Mesenchymal stem cell (in vitro differentiated cells and primary cell): ENCODE results near the gene CD177.
"Not testable (repeated sequence)": the region's sequence is repeated elsewhere in the genome, so short reads cannot be mapped to it uniquely, and the experiment has no call there.

Experiments
- DNase-seq: peaks from one replicate; pipeline ENCODE4 v3.0.0-alpha.2; 2013
- H2AFZ ChIP-seq: one replicate; pipeline ENCODE4 v1.6.1; 2013; ENCODE audit warnings: low read depth, mild to moderate bottlenecking, control low read depth, inconsistent platforms, low read length, moderate library complexity
- H2AK5ac ChIP-seq: 2 replicates; pipeline ENCODE4 v1.6.1; 2013; ENCODE audit warnings: low read length, moderate library complexity, mild to moderate bottlenecking, inconsistent platforms; ENCODE audit not compliant: severe bottlenecking
- H2BK120ac ChIP-seq: one replicate; pipeline ENCODE4 v1.6.1; 2013; ENCODE audit warnings: low read depth, mild to moderate bottlenecking, inconsistent platforms, low read length, moderate library complexity
- H2BK12ac ChIP-seq, 2 experiments: one replicate each; pipeline ENCODE4 v1.6.1; 2013; ENCODE audit warnings: inconsistent platforms in 2 of 2, low read length in 2 of 2, mild to moderate bottlenecking in 2 of 2, moderate library complexity in 2 of 2, control low read depth in 1 of 2
- H2BK15ac ChIP-seq: one replicate; pipeline ENCODE4 v1.6.1; 2013; ENCODE audit warnings: mild to moderate bottlenecking, low read depth, inconsistent platforms; ENCODE audit not compliant: poor library complexity, severe bottlenecking
- H2BK5ac ChIP-seq: 2 replicates; pipeline ENCODE4 v1.6.1; 2013; ENCODE audit warnings: low read depth, mild to moderate bottlenecking, low read length, control low read depth, inconsistent platforms; ENCODE audit not compliant: poor library complexity, severe bottlenecking
- H3K14ac ChIP-seq, 2 experiments: one replicate each; pipeline ENCODE4 v1.6.1; 2013; ENCODE audit warnings: inconsistent platforms in 2 of 2, low read length in 2 of 2, control low read depth in 1 of 2, mild to moderate bottlenecking in 1 of 2, moderate library complexity in 1 of 2
- H3K18ac ChIP-seq, 2 experiments: one replicate each; pipeline ENCODE4 v1.6.1; 2013; ENCODE audit warnings: inconsistent platforms in 2 of 2, low read length in 2 of 2, control low read depth in 1 of 2, low read depth in 1 of 2, mild to moderate bottlenecking in 1 of 2
- H3K23ac ChIP-seq, 2 experiments: one replicate each; pipeline ENCODE4 v1.6.1; 2013; ENCODE audit warnings: inconsistent platforms in 2 of 2, low read length in 2 of 2, mild to moderate bottlenecking in 2 of 2, moderate library complexity in 2 of 2, control low read depth in 1 of 2
- H3K27ac ChIP-seq: 2 replicates; pipeline ENCODE4 v1.5.1; 2013; ENCODE audit warnings: mild to moderate bottlenecking, moderate library complexity, low read length, control low read depth, inconsistent platforms; ENCODE audit not compliant: poor library complexity, severe bottlenecking
- H3K27me3 ChIP-seq, 2 experiments: 2 replicates each; pipeline versions ENCODE4 v1.6.1 to v1.7.0; 2013; ENCODE audit warnings: low read length in 2 of 2, mild to moderate bottlenecking in 2 of 2, moderate library complexity in 2 of 2, control low read depth in 1 of 2, inconsistent platforms in 1 of 2; ENCODE audit not compliant: control insufficient read depth in 1 of 2, insufficient read depth in 1 of 2
- H3K36me3 ChIP-seq, 2 experiments: 2 replicates each; pipeline versions ENCODE4 v1.6.1 to v1.7.0; 2013; ENCODE audit warnings: low read length in 2 of 2, control low read depth in 1 of 2, inconsistent platforms in 1 of 2, low read depth in 1 of 2, mild to moderate bottlenecking in 1 of 2; ENCODE audit not compliant: insufficient read depth in 2 of 2, control insufficient read depth in 1 of 2
- H3K4ac ChIP-seq, 2 experiments: one replicate each; pipeline ENCODE4 v1.6.1; 2013; ENCODE audit warnings: inconsistent platforms in 2 of 2, low read length in 2 of 2, mild to moderate bottlenecking in 2 of 2, moderate library complexity in 2 of 2, control low read depth in 1 of 2, low read depth in 1 of 2
- H3K4me1 ChIP-seq: 2 replicates; pipeline ENCODE4 v1.6.1; 2013; ENCODE audit warnings: low read depth, low read length, control low read depth; ENCODE audit not compliant: control insufficient read depth, insufficient read depth
- H3K4me2 ChIP-seq: 2 replicates; pipeline ENCODE4 v1.6.1; 2013; ENCODE audit warnings: low read length, mild to moderate bottlenecking, inconsistent platforms; ENCODE audit not compliant: poor library complexity, severe bottlenecking
- H3K4me3 ChIP-seq, 2 experiments: 2 replicates each; pipeline versions ENCODE4 v1.5.1 to v1.7.0; 2013; ENCODE audit warnings: low read length in 2 of 2, mild to moderate bottlenecking in 2 of 2, control low read depth in 1 of 2, low read depth in 1 of 2; ENCODE audit not compliant: insufficient read depth in 1 of 2
- H3K79me1 ChIP-seq: replicated peaks from 2 replicates; pipeline ENCODE4 v1.6.1; 2013; ENCODE audit warnings: mild to moderate bottlenecking, control low read depth, low read length, inconsistent platforms; ENCODE audit not compliant: poor library complexity, severe bottlenecking
- H3K9ac ChIP-seq: 2 replicates; pipeline ENCODE4 v1.7.0; 2013; ENCODE audit warnings: mild to moderate bottlenecking, low read length, moderate library complexity
- H3K9me3 ChIP-seq: 2 replicates; pipeline ENCODE4 v1.7.0; 2013; ENCODE audit warnings: mild to moderate bottlenecking, low read length; ENCODE audit not compliant: control insufficient read depth
- H4K8ac ChIP-seq: one replicate; pipeline ENCODE4 v1.6.1; 2013; ENCODE audit warnings: inconsistent platforms, mild to moderate bottlenecking, low read length, moderate library complexity
- H4K91ac ChIP-seq: one replicate; pipeline ENCODE4 v1.6.1; 2013; ENCODE audit warnings: mild to moderate bottlenecking, low read length, inconsistent platforms
- WGBS: methylation state at CpG from one replicate; pipeline ENCODE4 v1.1.7; 2013; ENCODE audit warnings: mixed read lengths; 5-methylcytosine and 5-hydroxymethylcytosine counted together

The CD177 gene

GRCh38 chr19:43339243-43339930 lies 14.1 kb upstream of the CD177 start:
- H3K18ac ChIP-seq, H2AK5ac ChIP-seq, H2BK120ac ChIP-seq, H3K4me3 ChIP-seq, H4K8ac ChIP-seq, H4K91ac ChIP-seq, H2BK12ac ChIP-seq, H3K9me3 ChIP-seq, H3K9ac ChIP-seq, H2BK5ac ChIP-seq, H3K23ac ChIP-seq, H3K14ac ChIP-seq, H3K4me2 ChIP-seq, H3K4me1 ChIP-seq, DNase-seq, H3K27ac ChIP-seq, H3K4ac ChIP-seq, H2AFZ ChIP-seq, H3K79me1 ChIP-seq, H3K36me3 ChIP-seq, H2BK15ac ChIP-seq: not testable (repeated sequence)
- H3K27me3 ChIP-seq: peaks cover 0 to 15% of the 10 kb centered on the region in 2 experiments
- WGBS: 58% methylated on average over 3 of the region's 6 CpGs

DNA sequence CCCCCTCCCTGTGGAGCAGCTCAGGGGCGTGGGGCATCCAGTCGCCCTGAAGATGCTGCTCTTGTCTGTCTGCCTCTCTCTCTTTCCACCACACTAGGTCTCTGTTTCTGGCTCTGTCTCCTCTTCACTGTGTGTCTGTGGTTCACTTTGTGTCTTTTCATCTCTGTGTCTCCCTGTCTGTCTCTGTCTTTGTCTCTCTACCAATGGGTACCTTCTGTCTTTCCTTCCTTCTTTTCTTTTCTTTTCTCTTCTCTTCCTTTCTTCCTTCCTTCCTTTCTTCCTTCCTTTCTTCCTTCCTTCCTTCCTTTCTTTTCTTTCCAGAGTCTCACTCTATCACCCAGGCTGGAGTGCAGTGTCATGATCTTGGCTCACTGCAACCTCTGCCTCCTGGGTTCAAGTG lies 13.4 kb upstream of the CD177 start:
- not testable (repeated sequence) for H3K23ac ChIP-seq, H3K27ac ChIP-seq, H2BK12ac ChIP-seq, H3K9ac ChIP-seq, H4K91ac ChIP-seq, H3K4me1 ChIP-seq, H3K4me3 ChIP-seq, H3K14ac ChIP-seq, H3K4ac ChIP-seq, DNase-seq, H3K9me3 ChIP-seq, H2AFZ ChIP-seq, H2AK5ac ChIP-seq, H3K4me2 ChIP-seq, H4K8ac ChIP-seq, H2BK5ac ChIP-seq, H2BK120ac ChIP-seq, H3K18ac ChIP-seq, H3K79me1 ChIP-seq, H2BK15ac ChIP-seq, H3K36me3 ChIP-seq
- peaks cover 0 to 15% of the 10 kb centered on the region in 2 experiments for H3K27me3 ChIP-seq
- 59% methylated on average over 2 of the region's 2 CpGs for WGBS

DNA sequence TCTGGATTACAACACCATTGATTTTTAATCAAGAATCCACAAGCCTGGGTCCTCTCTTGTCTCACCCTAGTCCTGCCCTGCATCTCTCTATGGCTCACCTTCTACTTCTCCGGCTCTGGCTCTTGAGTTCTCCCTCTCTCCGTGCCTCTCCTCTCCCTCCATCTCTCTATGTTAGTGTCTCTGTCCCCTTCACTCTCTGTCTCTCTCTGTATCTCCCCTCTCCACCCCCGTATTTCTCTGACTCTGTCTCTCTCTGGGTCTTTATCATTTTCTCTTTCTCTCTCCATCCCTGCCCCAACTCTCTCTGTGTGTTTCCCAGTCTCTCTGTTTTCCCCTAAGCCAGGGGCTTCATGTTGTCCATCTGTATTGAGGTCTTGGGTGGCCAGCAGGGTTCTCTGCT lies 12.4 kb upstream of the CD177 start:
- not testable (repeated sequence) for H3K9ac ChIP-seq, H3K4me3 ChIP-seq, H3K4me1 ChIP-seq, H3K18ac ChIP-seq, H3K14ac ChIP-seq, H4K8ac ChIP-seq, H3K4ac ChIP-seq, H3K27ac ChIP-seq, H3K36me3 ChIP-seq, H4K91ac ChIP-seq, H2BK120ac ChIP-seq, H3K79me1 ChIP-seq, DNase-seq, H2AFZ ChIP-seq, H2AK5ac ChIP-seq, H2BK12ac ChIP-seq, H3K4me2 ChIP-seq, H2BK5ac ChIP-seq, H3K9me3 ChIP-seq, H2BK15ac ChIP-seq, H3K23ac ChIP-seq
- peaks cover 0 to 15% of the 10 kb centered on the region in 2 experiments for H3K27me3 ChIP-seq
- 51% methylated on average over 3 of the region's 3 CpGs for WGBS

DNA sequence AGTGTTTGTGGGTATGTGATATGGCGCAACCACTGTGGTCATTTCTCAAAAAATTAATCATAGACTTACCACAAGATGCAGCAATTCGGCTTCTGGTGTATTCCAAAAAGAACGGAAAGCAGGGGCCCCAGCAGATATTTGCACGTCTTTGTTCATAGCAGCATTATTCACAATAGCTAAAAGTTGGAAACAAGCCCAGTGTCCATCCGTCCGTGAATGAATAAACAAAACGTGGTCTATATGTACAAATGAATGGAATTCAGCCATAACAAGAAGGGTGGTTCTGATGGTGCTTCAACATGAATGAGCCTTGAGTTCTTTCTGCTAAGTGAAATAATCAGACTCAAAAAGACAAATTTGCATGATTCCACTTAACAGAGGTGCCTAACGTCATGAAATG lies 11.4 kb upstream of the CD177 start:
- H3K18ac ChIP-seq, H3K27ac ChIP-seq, H3K4me1 ChIP-seq, H3K36me3 ChIP-seq, H3K4ac ChIP-seq, DNase-seq, H4K8ac ChIP-seq, H3K14ac ChIP-seq, H2BK120ac ChIP-seq, H2AFZ ChIP-seq, H3K9ac ChIP-seq, H4K91ac ChIP-seq, H2BK15ac ChIP-seq, H3K23ac ChIP-seq, H2AK5ac ChIP-seq, H3K4me3 ChIP-seq, H2BK12ac ChIP-seq, H3K4me2 ChIP-seq, H3K79me1 ChIP-seq, H2BK5ac ChIP-seq, H3K9me3 ChIP-seq: not testable (repeated sequence)
- peaks cover 0 to 15% of the 10 kb centered on the region in 2 experiments for H3K27me3 ChIP-seq
- 60% methylated on average over 5 of the region's 8 CpGs for WGBS
